H1 (cell line): ENCODE data around the gene PCNX3. TPM values are rescaled to one million over a fixed set of nuclear protein-coding genes. Genes with fewer than 3 reads are reported as not detected.

ENCODE experiments used
- CTCF ChIA-PET: fragments of 300-600 bp; sonication (Branson Sonifier 250); formaldehyde crosslinking; loops from one replicate; lab custom pipeline; 2021; ENCODE audit not compliant: partially characterized antibody; lab: Charles Lee
- POLR2A ChIA-PET: fragments of 300-600 bp; sonication (Branson Sonifier 250); formaldehyde crosslinking; loops from one replicate; lab custom pipeline; 2021; ENCODE audit warnings: inconsistent platforms; ENCODE audit not compliant: partially characterized antibody; lab: Charles Lee
- DNase-seq, 2 experiments: peaks; one replicate each; pipeline versions ENCODE4 v3.0.0 to v3.0.0-alpha.2; 2010 to 2022; ENCODE audit warnings: low spot score in 2 of 2, low read depth in 1 of 2, mixed read lengths in 1 of 2
- FAIRE-seq: peaks from 2 replicates; lab custom pipeline; 2011; peaks lifted over from hg19 to GRCh38; lab: Jason Lieb, UNC
- H2AFZ ChIP-seq: 2 replicates; pipeline ENCODE4 v1.8.1; 2012; ENCODE audit warnings: low read length, inconsistent platforms
- H2AK5ac ChIP-seq: 2 replicates; pipeline ENCODE4 v1.6.1; 2013; ENCODE audit warnings: low read depth, low read length
- H2BK120ac ChIP-seq: replicated peaks from 2 replicates; pipeline ENCODE3; 2013; ENCODE audit warnings: low read depth, low read length, inconsistent platforms
- H2BK12ac ChIP-seq: 2 replicates; pipeline ENCODE4 v1.6.1; 2013; ENCODE audit warnings: low read depth, low read length
- H2BK15ac ChIP-seq: 2 replicates; pipeline ENCODE4 v1.6.1; 2013; ENCODE audit warnings: low read length
- H2BK20ac ChIP-seq: 2 replicates; pipeline ENCODE4 v1.6.1; 2013; ENCODE audit warnings: low read length
- H2BK5ac ChIP-seq: 2 replicates; pipeline ENCODE4 v1.6.1; 2013; ENCODE audit warnings: low read depth, low read length
- H3K14ac ChIP-seq: 2 replicates; pipeline ENCODE4 v1.6.1; 2013; ENCODE audit warnings: inconsistent platforms; ENCODE audit not compliant: insufficient read length
- H3K18ac ChIP-seq: 2 replicates; pipeline ENCODE4 v1.6.1; 2013; ENCODE audit warnings: low read length; ENCODE audit errors: extremely low read depth
- H3K23ac ChIP-seq: 2 replicates; pipeline ENCODE4 v1.6.1; 2013; ENCODE audit warnings: inconsistent platforms; ENCODE audit not compliant: insufficient read length
- H3K23me2 ChIP-seq: 2 replicates; pipeline ENCODE4 v1.6.1; 2013; ENCODE audit warnings: low read depth, low read length
- H3K27ac ChIP-seq: 2 replicates; pipeline ENCODE4 v1.6.1; 2011; ENCODE audit warnings: low read depth, low read length, inconsistent platforms
- H3K27me3 ChIP-seq, 4 experiments: replicated peaks in 1 of 4; 1 replicate in 1 of 4; 2 replicates in 3 of 4; pipeline versions ENCODE4 v1.6.1 to v1.8.1; 2011 to 2013; ENCODE audit warnings: low read length in 3 of 4, mild to moderate bottlenecking in 3 of 4, inconsistent platforms in 2 of 4, mixed read lengths in 2 of 4, moderate library complexity in 1 of 4; ENCODE audit not compliant: control insufficient read depth in 3 of 4, insufficient read depth in 3 of 4; ENCODE audit errors: extremely low read depth in 1 of 4
- H3K36me3 ChIP-seq, 4 experiments: 2 replicates each; pipeline versions ENCODE4 v1.6.1 to v1.8.1; 2011 to 2013; ENCODE audit warnings: mild to moderate bottlenecking in 4 of 4, low read length in 3 of 4, moderate library complexity in 2 of 4, control low read depth in 1 of 4, inconsistent platforms in 1 of 4; ENCODE audit not compliant: insufficient read depth in 4 of 4, control insufficient read depth in 2 of 4
- H3K4ac ChIP-seq: replicated peaks from 2 replicates; pipeline ENCODE3; 2013; ENCODE audit warnings: low read length, low read depth, mixed read lengths, inconsistent platforms; ENCODE audit not compliant: insufficient read length
- H3K4me1 ChIP-seq, 4 experiments: replicated peaks in 1 of 4; 1 replicate in 1 of 4; 2 replicates in 3 of 4; pipeline versions ENCODE4 v1.6.1 to v1.8.1; 2011 to 2013; ENCODE audit warnings: low read length in 3 of 4, inconsistent platforms in 2 of 4, mixed read lengths in 1 of 4; ENCODE audit not compliant: insufficient read depth in 4 of 4, control insufficient read depth in 3 of 4
- H3K4me2 ChIP-seq, 2 experiments: 2 replicates each; pipeline versions ENCODE4 v1.6.1 to v1.8.1; 2011 to 2013; ENCODE audit warnings: low read depth in 2 of 2, low read length in 2 of 2, control low read depth in 1 of 2, inconsistent platforms in 1 of 2, mild to moderate bottlenecking in 1 of 2; ENCODE audit not compliant: insufficient read depth in 1 of 2
- H3K4me3 ChIP-seq, 4 experiments: fragments of 200-600, 300-600 bp in 1 of 4; sonication (generic), shearing (Covaris generic), sonication (Bioruptor Twin) in 1 of 4; 2 replicates each; pipeline versions ENCODE4 v1.5.1 to v1.8.1; 2011 to 2016; ENCODE audit warnings: low read length in 4 of 4, low read depth in 3 of 4, control low read depth in 2 of 4, inconsistent platforms in 2 of 4, mild to moderate bottlenecking in 2 of 4, mixed read lengths in 1 of 4, moderate library complexity in 1 of 4; ENCODE audit not compliant: insufficient read depth in 2 of 4; ENCODE audit errors: extremely low read depth in 1 of 4
- H3K56ac ChIP-seq: replicated peaks from 2 replicates; pipeline ENCODE3; 2013; ENCODE audit warnings: low read depth, mild to moderate bottlenecking, mixed read lengths, low read length, inconsistent platforms; ENCODE audit not compliant: insufficient read length
- H3K79me1 ChIP-seq: 2 replicates; pipeline ENCODE4 v1.6.1; 2013; ENCODE audit warnings: low read depth, low read length, control low read depth
- H3K79me2 ChIP-seq, 2 experiments: 2 replicates each; pipeline versions ENCODE4 v1.6.1 to v1.8.1; 2012 to 2013; ENCODE audit warnings: low read length in 2 of 2, mild to moderate bottlenecking in 2 of 2, inconsistent platforms in 1 of 2; ENCODE audit not compliant: insufficient read depth in 2 of 2, control insufficient read depth in 1 of 2
- H3K9ac ChIP-seq, 4 experiments: replicated peaks in 1 of 4; 1 replicate in 1 of 4; 2 replicates in 3 of 4; pipeline versions ENCODE4 v1.6.1 to v1.8.1; 2011 to 2013; ENCODE audit warnings: low read depth in 3 of 4, low read length in 3 of 4, control low read depth in 2 of 4, mild to moderate bottlenecking in 2 of 4, moderate library complexity in 2 of 4, inconsistent platforms in 1 of 4; ENCODE audit errors: extremely low read depth in 1 of 4
- H3K9me3 ChIP-seq, 2 experiments: 2 replicates each; pipeline versions ENCODE4 v1.6.1 to v1.8.1; 2012 to 2013; ENCODE audit warnings: mild to moderate bottlenecking in 2 of 2, moderate library complexity in 2 of 2, control low read depth in 1 of 2, inconsistent platforms in 1 of 2, low read depth in 1 of 2, low read length in 1 of 2, mixed read lengths in 1 of 2; ENCODE audit not compliant: insufficient read depth in 2 of 2
- H4K20me1 ChIP-seq, 2 experiments: replicated peaks in 1 of 2; 2 replicates each; pipeline versions ENCODE3 to v1.8.1; 2011 to 2013; ENCODE audit warnings: inconsistent platforms in 2 of 2, low read length in 2 of 2, mild to moderate bottlenecking in 1 of 2; ENCODE audit not compliant: insufficient read depth in 2 of 2, control insufficient read depth in 1 of 2
- H4K5ac ChIP-seq: 2 replicates; pipeline ENCODE4 v1.6.1; 2013; ENCODE audit warnings: low read length, low read depth, mixed read lengths, inconsistent platforms; ENCODE audit not compliant: insufficient read length
- H4K8ac ChIP-seq: 2 replicates; pipeline ENCODE4 v1.8.0; 2013; ENCODE audit warnings: mild to moderate bottlenecking, moderate library complexity, low read length, inconsistent platforms; ENCODE audit not compliant: insufficient read depth; ENCODE audit errors: extremely low read depth
- H4K91ac ChIP-seq: replicated peaks from 2 replicates; pipeline ENCODE3; 2013; ENCODE audit warnings: low read length, mixed read lengths, inconsistent platforms; ENCODE audit not compliant: insufficient read length
- CBX8 ChIP-seq: fragments of 300-800, 300-1000 bp; sonication (generic); IDR thresholded peaks from 2 replicates; pipeline ENCODE4 v1.7.1; 2016; ENCODE audit warnings: low read depth, low read length, borderline replicate concordance
- CREB1 ChIP-seq: IDR thresholded peaks from 2 replicates; pipeline ENCODE4 v1.6.1; 2012; ENCODE audit warnings: inconsistent platforms
- CTCF ChIP-seq, 3 experiments: IDR thresholded peaks; 1 replicate in 2 of 3; 2 replicates in 1 of 3; pipeline versions ENCODE4 v1.5.1 to v1.6.1; 2011; ENCODE audit warnings: low read length in 3 of 3, mild to moderate bottlenecking in 3 of 3, inconsistent platforms in 2 of 3, low read depth in 1 of 3, moderate library complexity in 1 of 3; ENCODE audit not compliant: insufficient read depth in 1 of 3; ENCODE audit errors: control extremely low read depth in 1 of 3
- E2F6 ChIP-seq: IDR thresholded peaks from 2 replicates; pipeline ENCODE4 v1.6.1; 2012; ENCODE audit warnings: inconsistent platforms
- FOSL1 ChIP-seq: IDR thresholded peaks from 2 replicates; pipeline ENCODE4 v1.6.1; 2011; ENCODE audit warnings: mild to moderate bottlenecking, low read depth, low read length, moderate library complexity; ENCODE audit not compliant: insufficient read depth
- KDM1A ChIP-seq: fragments of 200-600, 300-600 bp; sonication (generic); IDR thresholded peaks from 2 replicates; pipeline ENCODE4 v1.7.1; 2016; ENCODE audit warnings: mild to moderate bottlenecking, low read length, borderline replicate concordance
- NRF1 ChIP-seq: IDR thresholded peaks from 2 replicates; pipeline ENCODE4 v1.6.1; 2011; ENCODE audit warnings: mild to moderate bottlenecking, low read depth, low read length, improper control_type of control experiment
- WGBS, 2 experiments: shearing (Covaris generic) in 1 of 2; methylation state at CpG; one replicate each; pipeline versions ENCODE4 v1.1.6 to v1.1.7; 2013 to 2015; ENCODE audit warnings: low lambda C conversion rate in 2 of 2, mixed read lengths in 2 of 2, inconsistent platforms in 1 of 2, low coverage in 1 of 2, missing lambda C conversion rate in 1 of 2; ENCODE audit not compliant: insufficient replicate concordance in 2 of 2, insufficient coverage in 1 of 2, insufficient read length in 1 of 2; ENCODE audit errors: extremely low coverage in 1 of 2, missing lambda C conversion rate in 1 of 2; 5-methylcytosine and 5-hydroxymethylcytosine counted together
- polyA plus RNA-seq, 7 experiments: library from polyadenylated mRNA; depleted of rRNA in 3 of 7; stranded (reverse) in 5 of 7; unstranded in 2 of 7; fragments of >200 nt in 5 of 7; fragments of 200-250 nt in 2 of 7; gene quantifications; 1 replicate in 5 of 7; 2 replicates in 1 of 7; 4 replicates in 1 of 7; pipeline versions ENCODE4 v1.2.1 to v1.2.3, GENCODE V29; 2011 to 2013; ENCODE audit warnings: missing spikeins in 2 of 7, mixed read lengths in 2 of 7
- total RNA-seq: library from RNA; stranded (reverse); fragmentation: NEBNext Ultra II Directional; extraction: Animal tissue kit (Norgen Biotek cat#: 25700); gene quantifications from 2 replicates; pipeline ENCODE4 v1.2.1, GENCODE V29; 2021

Gene PCNX3
- total and polyA plus RNA-seq, 2 of the 8 experiments (the other 6 are each of a cell fraction or from before 2014, with no cell fraction given): 27.2 to 38.8 TPM

GRCh38 chr11:65591939-65592857 is 23.4 kb upstream of the PCNX3 start:
- Histone ChIP-seq H2BK12ac (peak overlapping the region; percentile 12; the same call in 1 of the 2 replicates), H3K27ac (no peak overlapping the region), H3K23ac (no peak overlapping the region), H3K79me2 (no peaks in the 10 kb centered on the region), H2AFZ (0 out of 2 replicates have a peak overlapping the region, but pooled peaks have one; percentile 9), H4K91ac (peak overlapping the region; percentile 74), H2BK15ac (no peak overlapping the region), H3K23me2 (peaks cover 9% of the 10 kb centered on the region; the same call in 1 of the 2 replicates), H3K14ac (no peak overlapping the region), H2BK20ac (no peak overlapping the region; the same call in 1 of the 2 replicates), H2AK5ac (no peak overlapping the region), H4K8ac (peak overlapping the region; percentile 87), H3K9me3 (no peaks in the 10 kb centered on the region), H3K79me1 (no peaks in the 10 kb centered on the region), H3K18ac (peak overlapping the region; percentile 81), H2BK5ac (peak overlapping the region; percentile 66; the same call in 1 of the 2 replicates), H4K5ac (no peak overlapping the region), H3K9ac (no peak overlapping the region; a peak in 1 of 7 replicates), H3K56ac (no peak overlapping the region), H3K4me2 (peak overlapping the region; percentile 60 to 87), H3K4ac (peak overlapping the region; percentile 21), H3K27me3 (peaks cover 8 to 27% (median 22%) of the 10 kb centered on the region in 4 experiments), H4K20me1 (peaks cover 0 to 2% of the 10 kb centered on the region in 2 experiments), H2BK120ac (no peak overlapping the region), H3K36me3 (no peaks in the 10 kb centered on the region), H3K4me1 (peaks cover 3 to 19% (median 10%) of the 10 kb centered on the region in 4 experiments), H3K4me3 (peak overlapping the region; percentile 43 to 61 (median 50))
- POLR2A ChIA-PET: interaction anchor here (0.8 to 6.8 kb wide), 16 partner anchors 9 to 90 kb away, joined by 3 to 41 read pairs (median 6); partner anchors contain the start of genes EHBP1L1, FAM89B, MAP3K11 and PCNX3
- no peak for FAIRE-seq
- CTCF ChIA-PET: interaction anchor here (0.6 to 14.5 kb wide), 18 partner anchors 8 to 648 kb away, joined by 3 to 227 read pairs (median 14); partner anchors contain the start of genes EHBP1L1, FAM89B, MAP3K11 and PCNX3
- WGBS, 2 experiments: 6% methylated on average over 61 of the region's 106 CpGs; no CpG with 5 or more reads in 1 of the 2 experiments
- no peak for DNase-seq
- no peak for TF ChIP-seq E2F6
- TF ChIP-seq KDM1A: no peak
- TF ChIP-seq CREB1: no peak
- no peak for TF ChIP-seq NRF1
- no peak for TF ChIP-seq CBX8
- TF ChIP-seq CTCF (IDR thresholded peaks at IDR 0.05; ENCODE audit: control extremely low read depth in 1 of 3, insufficient read depth in 1 of 3, low read depth in 1 of 3, low read length in 3 of 3): peak in 2 of 3 experiments; percentile 10 to 23; a peak in 2 of 4 replicates
- TF ChIP-seq FOSL1: no peak
